Daoy (cell line): ENCODE measurements around the gene SFTA2. TPM values are rescaled to one million over a fixed set of nuclear protein-coding genes. Genes with fewer than 3 reads are reported as not detected.
"Not testable (repeated sequence)": the region's sequence is repeated elsewhere in the genome, so short reads cannot be mapped to it uniquely, and the experiment has no call there.

Experiments used
- DNase-seq: peaks from one replicate; pipeline ENCODE4 v3.0.0-alpha.2; 2015; ENCODE audit warnings: low read depth
- total RNA-seq: library from RNA; depleted of rRNA; stranded (reverse); fragments of >200 nt; shearing (Covaris generic); gene quantifications from 2 replicates; pipeline ENCODE4 v1.2.3, GENCODE V29; 2014; rRNA removed

SFTA2 gene
- total RNA-seq, result not detected in 2 replicates

GRCh38 chr6:30931969-30932645, at the start of gene SFTA2:
Gene SFTA2, minus strand, starts transcription at chr6:30932170. Its CDS starts 74 bp downstream, at chr6:30932096.
- DNase-seq, result no peak

- no peak for DNase-seq
These were observed 47.7 kb upstream of the SFTA2 start for GRCh38 chr6:30979690-30980089.

GRCh38 chr6:30979141-30979540, 47.2 kb upstream of the SFTA2 start:
- no peak for DNase-seq

GRCh38 chr6:30974490-30975252, 42.7 kb upstream of the SFTA2 start:
- no peak for DNase-seq

GRCh38 chr6:30972816-30973215, 40.8 kb upstream of the SFTA2 start:
- no peak for DNase-seq

- no peak for DNase-seq
These were observed 39.0 kb upstream of the SFTA2 start for GRCh38 chr6:30970946-30971345.

GRCh38 chr6:30969171-30969570, 37.2 kb upstream of the SFTA2 start:
- DNase-seq, result not testable (repeated sequence)

GRCh38 chr6:30966154-30966553, 34.2 kb upstream of the SFTA2 start:
- no peak for DNase-seq

- no peak for DNase-seq
These were observed 33.2 kb upstream of the SFTA2 start for GRCh38 chr6:30965140-30965601.

- DNase-seq, result peak; percentile 41
These were observed 32.1 kb upstream of the SFTA2 start for GRCh38 chr6:30964075-30964474.

GRCh38 chr6:30963641-30964040, 31.7 kb upstream of the SFTA2 start:
- DNase-seq, result peak; percentile 55

- no peak for DNase-seq
These were observed 30.7 kb upstream of the SFTA2 start for GRCh38 chr6:30962716-30963115.

- no peak for DNase-seq
These were observed 29.1 kb upstream of the SFTA2 start for GRCh38 chr6:30960907-30961673.

GRCh38 chr6:30957716-30958115, 25.7 kb upstream of the SFTA2 start:
- no peak for DNase-seq

GRCh38 chr6:30955367-30956042, 23.5 kb upstream of the SFTA2 start:
- peak; percentile 55 for DNase-seq

- no peak for DNase-seq
These were observed 22.8 kb upstream of the SFTA2 start for GRCh38 chr6:30954631-30955366.

- DNase-seq, result no peak
These were observed 20.0 kb upstream of the SFTA2 start for GRCh38 chr6:30951907-30952469.

GRCh38 chr6:30948811-30949210, 16.8 kb upstream of the SFTA2 start:
- no peak for DNase-seq

GRCh38 chr6:30947231-30947630, 15.3 kb upstream of the SFTA2 start:
- DNase-seq, result no peak

GRCh38 chr6:30945281-30945680, 13.3 kb upstream of the SFTA2 start:
- no peak for DNase-seq

- DNase-seq, result no peak
These were observed 12.1 kb upstream of the SFTA2 start for GRCh38 chr6:30944051-30944450.
